Spleen (tissue), 11 donors: ENCODE results near the gene TCEA3. TPM values are rescaled to one million over a fixed set of nuclear protein-coding genes. Genes with fewer than 3 reads are reported as not detected.

Experiments
- DNase-seq: peaks from one replicate; pipeline ENCODE4 v3.0.0-alpha.2; 2020
- H3K27ac ChIP-seq, 8 donors: fragments of 200-600 bp; sonication (generic) in 7 of 8; 1 replicate in 4 of 8; 2 replicates in 4 of 8; pipeline versions ENCODE4 v1.5.0 to v1.8.0; 2016 to 2021; ENCODE audit warnings: inconsistent platforms in 4 of 8, mild to moderate bottlenecking in 4 of 8, moderate library complexity in 1 of 8
- H3K27me3 ChIP-seq, 7 donors: fragments of 200-600 bp; sonication (generic) in 6 of 7; replicated peaks in 1 of 7; 1 replicate in 4 of 7; 2 replicates in 3 of 7; pipeline versions ENCODE4 v1.5.0 to v1.8.0; 2016 to 2021; ENCODE audit warnings: inconsistent platforms in 3 of 7, mild to moderate bottlenecking in 1 of 7
- H3K36me3 ChIP-seq, 6 donors: fragments of 200-600 bp; sonication (generic) in 5 of 6; 1 replicate in 4 of 6; 2 replicates in 2 of 6; pipeline versions ENCODE4 v1.5.0 to v1.8.0; 2016 to 2021; ENCODE audit warnings: inconsistent platforms in 2 of 6
- H3K4me1 ChIP-seq, 6 donors: fragments of 200-600 bp; sonication (generic) in 5 of 6; 1 replicate in 3 of 6; 2 replicates in 3 of 6; pipeline versions ENCODE4 v1.5.0 to v1.8.0; 2016 to 2021; ENCODE audit warnings: inconsistent platforms in 3 of 6
- H3K4me3 ChIP-seq, 8 donors: fragments of 200-600 bp; sonication (generic) in 7 of 8; 1 replicate in 4 of 8; 2 replicates in 4 of 8; pipeline versions ENCODE4 v1.5.0 to v1.8.0; 2016 to 2021; ENCODE audit warnings: inconsistent platforms in 4 of 8, mild to moderate bottlenecking in 4 of 8, moderate library complexity in 2 of 8
- H3K9me3 ChIP-seq, 8 donors: fragments of 200-600 bp; sonication (generic) in 7 of 8; 1 replicate in 4 of 8; 2 replicates in 4 of 8; pipeline versions ENCODE4 v1.5.0 to v1.8.0; 2016 to 2021; ENCODE audit warnings: inconsistent platforms in 4 of 8
- POLR2A ChIP-seq, 3 donors: fragments of 450-650 bp; IDR thresholded peaks; one replicate each; pipeline ENCODE4 v1.5.1; 2017; ENCODE audit warnings: antibody characterized with exemption in 3 of 3, mild to moderate bottlenecking in 1 of 3
- POLR2AphosphoS5 ChIP-seq, 3 donors: sonication (generic); formaldehyde crosslinking; IDR thresholded peaks; one replicate each; pipeline ENCODE4 v1.5.1; 2017; ENCODE audit warnings: antibody characterized with exemption in 3 of 3
- WGBS, 5 donors: extraction: QIAGEN DNeasy Blood & Tissue Kit in 3 of 5; methylation state at CpG; one replicate each; pipeline versions ENCODE4 v1.1.5 to v1.1.7; 2013 to 2018; 5-methylcytosine and 5-hydroxymethylcytosine counted together
- intact Hi-C: fragments of 100-400 bp; cut with DNase I; formaldehyde crosslinking; loops from one replicate; pipeline ENCODE4 v1.15.0; 2023; ENCODE audit warnings: low total_unique reads
- polyA plus RNA-seq, 3 donors: library from polyadenylated mRNA; stranded (reverse); fragments of 200-250 nt; gene quantifications; one replicate each; pipeline ENCODE4 v1.2.1, GENCODE V29; 2013
- total RNA-seq, 7 donors: library from RNA; depleted of rRNA in 3 of 7; stranded (reverse); fragments of >200 nt in 3 of 7; fragmentation: NEBNext Ultra II Directional in 4 of 7; extraction: Animal tissue kit (Norgen Biotek cat#: 25700) in 4 of 7; gene quantifications; one replicate each; pipeline versions ENCODE4 v1.1.0 to v1.2.1, GENCODE V29; 2016 to 2021
- TF ChIP-seq, protein P1 (sequence below), 11 experiments: fragments of 200-600 bp in 7 of 11; fragments of 450-650 bp in 4 of 11; sonication (generic) in 4 of 11; IDR thresholded peaks in 8 of 11; conservative IDR thresholded peaks in 3 of 11; 1 replicate in 7 of 11; 2 replicates in 4 of 11; pipeline versions ENCODE4 v1.4.0 to v1.8.0; 2016 to 2021; ENCODE audit warnings: antibody characterized with exemption in 11 of 11, inconsistent platforms in 4 of 11, mild to moderate bottlenecking in 1 of 11
- donor health status: healthy with polysubstance abuse.
- donor health status: DM: no; HTN: no; CAD: no; lungs with moderate emphysema.
- donor health status: DM: no; HTN: no; CAD: no.
- donor health status: Bipolar disorder and iron deficiency.
- donor health status: healthy.
- donor health status: DM: no; HTN: no; CAD: no.
- donor health status: DM: yes; HTN: yes; CAD: no.

The TCEA3 gene
- total and polyA plus RNA-seq, 10 donors = 4.6 to 19.6 (median 10.5) TPM

DNA sequence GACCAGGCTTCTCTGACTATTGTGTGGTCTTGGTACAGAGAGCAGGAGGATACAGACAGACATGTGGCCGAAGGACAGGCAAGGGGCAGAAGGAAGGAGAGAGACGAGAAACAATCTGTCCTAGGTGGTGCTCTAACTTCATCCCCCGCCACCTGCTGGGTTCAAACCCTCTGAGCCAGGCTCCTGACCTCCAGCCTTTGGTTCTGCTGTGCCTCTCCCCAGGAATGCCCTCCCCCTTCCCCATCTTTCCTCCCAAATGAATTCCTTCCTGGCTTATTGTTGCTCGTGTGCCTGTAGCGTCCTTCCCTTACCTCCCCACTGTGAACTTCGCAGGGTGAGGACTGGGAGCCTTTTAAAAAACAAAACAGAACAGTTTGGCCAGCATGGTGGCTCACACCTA, 5.4 kb downstream of the TCEA3 start:
- TF ChIP-seq, protein P1, sequence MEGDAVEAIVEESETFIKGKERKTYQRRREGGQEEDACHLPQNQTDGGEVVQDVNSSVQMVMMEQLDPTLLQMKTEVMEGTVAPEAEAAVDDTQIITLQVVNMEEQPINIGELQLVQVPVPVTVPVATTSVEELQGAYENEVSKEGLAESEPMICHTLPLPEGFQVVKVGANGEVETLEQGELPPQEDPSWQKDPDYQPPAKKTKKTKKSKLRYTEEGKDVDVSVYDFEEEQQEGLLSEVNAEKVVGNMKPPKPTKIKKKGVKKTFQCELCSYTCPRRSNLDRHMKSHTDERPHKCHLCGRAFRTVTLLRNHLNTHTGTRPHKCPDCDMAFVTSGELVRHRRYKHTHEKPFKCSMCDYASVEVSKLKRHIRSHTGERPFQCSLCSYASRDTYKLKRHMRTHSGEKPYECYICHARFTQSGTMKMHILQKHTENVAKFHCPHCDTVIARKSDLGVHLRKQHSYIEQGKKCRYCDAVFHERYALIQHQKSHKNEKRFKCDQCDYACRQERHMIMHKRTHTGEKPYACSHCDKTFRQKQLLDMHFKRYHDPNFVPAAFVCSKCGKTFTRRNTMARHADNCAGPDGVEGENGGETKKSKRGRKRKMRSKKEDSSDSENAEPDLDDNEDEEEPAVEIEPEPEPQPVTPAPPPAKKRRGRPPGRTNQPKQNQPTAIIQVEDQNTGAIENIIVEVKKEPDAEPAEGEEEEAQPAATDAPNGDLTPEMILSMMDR (IDR thresholded peaks at IDR 0.05 in 8 of 11, conservative IDR thresholded peaks at IDR 0.05 in 3 of 11) = no peak
- TF ChIP-seq POLR2AphosphoS5 (IDR thresholded peaks at IDR 0.05) = no peak
- no peak for TF ChIP-seq POLR2A (IDR thresholded peaks at IDR 0.05)
- no peaks in the 10 kb centered on the region for H3K9me3 ChIP-seq
- H3K27me3 ChIP-seq = peaks cover 0 to 20% (median 8%) of the 10 kb centered on the region in 7 donors
- peaks cover 0 to 6% (median 0%) of the 10 kb centered on the region in 6 donors for H3K36me3 ChIP-seq
- WGBS, 5 donors = 79 to 83% (median 82%) methylated on average over 6 of the region's 6 CpGs
- no peak for DNase-seq
- H3K4me1 ChIP-seq = peaks cover 10 to 29% (median 24%) of the 10 kb centered on the region in 6 donors
- no peak overlapping the region for H3K27ac ChIP-seq
- intact Hi-C loops = no loop called here
- H3K4me3 ChIP-seq = no peak overlapping the region

DNA sequence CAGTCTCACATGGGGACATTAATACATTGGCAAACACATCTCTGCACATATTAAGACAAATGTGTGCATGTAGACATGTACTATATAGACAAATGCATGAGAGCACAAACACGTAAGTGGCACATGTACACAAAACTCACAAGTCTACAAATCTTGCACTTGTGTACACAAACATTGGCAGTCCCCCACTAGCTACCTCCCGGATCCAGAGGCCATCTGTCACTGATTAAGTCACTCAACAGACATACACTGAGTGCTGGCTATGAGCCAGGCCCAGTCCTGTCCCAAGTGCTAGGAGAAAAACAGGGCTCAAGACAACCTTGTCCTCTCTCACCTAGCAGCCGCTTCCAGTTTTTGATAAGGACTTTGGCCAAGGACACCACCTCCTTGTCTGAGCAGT, 7.0 kb downstream of the TCEA3 start:
- DNase-seq = no peak
- TF ChIP-seq, protein P1 (IDR thresholded peaks at IDR 0.05 in 8 of 11, conservative IDR thresholded peaks at IDR 0.05 in 3 of 11) = no peak
- TF ChIP-seq POLR2A (IDR thresholded peaks at IDR 0.05) (no peak), POLR2AphosphoS5 (IDR thresholded peaks at IDR 0.05) (no peak)
- H3K4me1 ChIP-seq = peaks cover 2 to 13% (median 9%) of the 10 kb centered on the region in 6 donors
- H3K27ac ChIP-seq = no peak overlapping the region
- WGBS, 5 donors = 74 to 87% (median 80%) methylated on average over 3 of the region's 3 CpGs
- H3K9me3 ChIP-seq = no peaks in the 10 kb centered on the region
- no peak overlapping the region for H3K4me3 ChIP-seq
- intact Hi-C loops = no loop called here
- peaks cover 0 to 6% (median 0%) of the 10 kb centered on the region in 6 donors for H3K36me3 ChIP-seq
- H3K27me3 ChIP-seq = peaks cover 0 to 4% (median 0%) of the 10 kb centered on the region in 7 donors

DNA sequence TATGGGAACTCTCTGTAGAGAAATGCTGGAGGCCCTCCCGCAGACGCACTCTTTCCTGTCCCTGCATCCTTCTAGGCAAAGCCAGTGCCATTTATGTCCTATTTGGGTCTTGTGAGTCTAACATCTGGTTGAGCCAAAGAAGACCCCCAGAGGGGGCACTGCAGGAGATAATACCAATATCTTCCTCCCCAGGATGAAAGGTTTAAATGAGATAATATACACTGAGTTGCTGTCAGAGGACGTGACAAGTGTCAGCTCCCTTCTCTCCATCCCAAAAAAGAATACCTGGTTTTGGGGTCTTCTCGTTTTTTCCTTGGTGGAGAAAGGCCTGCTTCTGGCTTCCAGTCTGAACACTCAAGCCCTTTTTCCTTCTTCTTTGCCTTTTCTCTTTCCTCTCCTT, 7.6 kb downstream of the TCEA3 start:
- no peak overlapping the region for H3K27ac ChIP-seq
- peaks cover 0 to 7% (median 3%) of the 10 kb centered on the region in 6 donors for H3K4me1 ChIP-seq
- no peaks in the 10 kb centered on the region for H3K27me3 ChIP-seq
- 70 to 89% (median 86%) methylated on average over 4 of the region's 4 CpGs for WGBS, 5 donors
- H3K36me3 ChIP-seq = peaks cover 0 to 6% (median 0%) of the 10 kb centered on the region in 6 donors
- no peak overlapping the region for H3K4me3 ChIP-seq
- intact Hi-C loops = no loop called here
- no peaks in the 10 kb centered on the region for H3K9me3 ChIP-seq
- DNase-seq = no peak
- TF ChIP-seq, protein P1 (IDR thresholded peaks at IDR 0.05 in 8 of 11, conservative IDR thresholded peaks at IDR 0.05 in 3 of 11) = no peak
- TF ChIP-seq POLR2A (IDR thresholded peaks at IDR 0.05) (no peak), POLR2AphosphoS5 (IDR thresholded peaks at IDR 0.05) (no peak)

DNA sequence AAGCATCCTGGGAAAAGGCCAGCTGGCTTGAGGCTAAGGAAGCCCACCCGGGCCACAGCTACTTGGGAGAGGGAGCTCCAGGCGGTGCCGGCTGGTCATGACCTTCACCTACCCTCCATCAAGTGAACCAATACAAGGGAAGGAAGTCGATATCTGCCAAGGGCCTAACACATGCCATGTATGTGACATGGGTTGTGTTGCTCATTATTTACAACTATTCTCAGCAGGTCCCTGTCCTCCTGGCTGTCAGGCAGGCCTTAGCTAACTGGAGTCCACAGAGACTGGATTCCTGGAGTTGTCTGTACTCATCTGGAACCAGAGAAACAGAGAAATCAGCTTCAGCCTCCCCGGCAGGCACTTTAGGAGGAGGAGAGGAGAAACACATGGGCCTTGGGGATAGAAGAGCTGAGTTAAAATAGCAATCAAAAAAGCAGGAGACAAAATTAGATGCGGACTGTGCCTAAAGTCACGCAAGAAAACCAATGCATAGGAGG, 15.7 kb downstream of the TCEA3 start:
- Histone ChIP-seq H3K27me3 (no peaks in the 10 kb centered on the region), H3K36me3 (no peaks in the 10 kb centered on the region), H3K9me3 (no peaks in the 10 kb centered on the region), H3K4me3 (no peak overlapping the region), H3K4me1 (peaks cover 6 to 29% (median 11%) of the 10 kb centered on the region in 6 donors), H3K27ac (peak overlapping the region in 2 of 8 donors; percentile 5 to 24)
- TF ChIP-seq, protein P1 (IDR thresholded peaks at IDR 0.05 in 8 of 11, conservative IDR thresholded peaks at IDR 0.05 in 3 of 11) = no peak
- TF ChIP-seq POLR2AphosphoS5 (IDR thresholded peaks at IDR 0.05) = peak in 1 of 3 donors; percentile 62
- WGBS, 5 donors = 63 to 86% (median 72%) methylated on average over 7 of the region's 7 CpGs
- DNase-seq = no peak
- intact Hi-C loops = no loop called here
